Esophagus muscularis mucosa (tissue), 4 donors: ENCODE data around the gene SH3RF2.

Source experiments
- EP300 ChIP-seq: sonication (generic); formaldehyde crosslinking; IDR thresholded peaks from one replicate; pipeline ENCODE4 v1.6.1; 2017; ENCODE audit warnings: antibody characterized with exemption
- POLR2A ChIP-seq: fragments of 450-650 bp; IDR thresholded peaks from one replicate; pipeline ENCODE4 v1.6.1; 2017; ENCODE audit warnings: antibody characterized with exemption, moderate library complexity, mild to moderate bottlenecking, low read depth
- TF ChIP-seq, protein P1 (sequence below), 3 experiments: fragments of 200-600 bp in 2 of 3; fragments of 450-650 bp in 1 of 3; sonication (generic) in 2 of 3; IDR thresholded peaks; one replicate each; pipeline ENCODE4 v1.5.1; 2017 to 2019; ENCODE audit warnings: antibody characterized with exemption in 3 of 3, mild to moderate bottlenecking in 2 of 3, moderate library complexity in 1 of 3

DNA sequence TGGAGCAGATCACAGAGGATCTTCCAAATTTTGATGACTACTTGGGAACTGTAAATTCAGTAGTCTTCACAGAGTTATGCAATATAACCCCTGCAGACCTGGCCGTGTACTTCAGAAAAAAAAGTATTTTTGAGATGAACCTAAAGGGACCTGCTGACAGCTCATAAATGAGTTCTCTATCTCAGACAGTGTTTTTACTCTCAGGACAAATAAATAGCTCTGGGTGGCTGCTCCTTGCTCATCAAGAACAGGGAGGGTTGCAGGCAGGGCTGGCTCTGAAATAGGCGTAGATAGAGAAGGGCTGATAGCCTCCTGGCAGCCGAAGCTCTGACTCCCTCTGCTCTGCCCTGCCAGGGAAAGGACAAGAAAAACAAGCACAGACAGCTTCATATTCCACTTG, 104.1 kb downstream of the SH3RF2 start:
- TF ChIP-seq, protein P1, sequence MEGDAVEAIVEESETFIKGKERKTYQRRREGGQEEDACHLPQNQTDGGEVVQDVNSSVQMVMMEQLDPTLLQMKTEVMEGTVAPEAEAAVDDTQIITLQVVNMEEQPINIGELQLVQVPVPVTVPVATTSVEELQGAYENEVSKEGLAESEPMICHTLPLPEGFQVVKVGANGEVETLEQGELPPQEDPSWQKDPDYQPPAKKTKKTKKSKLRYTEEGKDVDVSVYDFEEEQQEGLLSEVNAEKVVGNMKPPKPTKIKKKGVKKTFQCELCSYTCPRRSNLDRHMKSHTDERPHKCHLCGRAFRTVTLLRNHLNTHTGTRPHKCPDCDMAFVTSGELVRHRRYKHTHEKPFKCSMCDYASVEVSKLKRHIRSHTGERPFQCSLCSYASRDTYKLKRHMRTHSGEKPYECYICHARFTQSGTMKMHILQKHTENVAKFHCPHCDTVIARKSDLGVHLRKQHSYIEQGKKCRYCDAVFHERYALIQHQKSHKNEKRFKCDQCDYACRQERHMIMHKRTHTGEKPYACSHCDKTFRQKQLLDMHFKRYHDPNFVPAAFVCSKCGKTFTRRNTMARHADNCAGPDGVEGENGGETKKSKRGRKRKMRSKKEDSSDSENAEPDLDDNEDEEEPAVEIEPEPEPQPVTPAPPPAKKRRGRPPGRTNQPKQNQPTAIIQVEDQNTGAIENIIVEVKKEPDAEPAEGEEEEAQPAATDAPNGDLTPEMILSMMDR (IDR thresholded peaks at IDR 0.05), result no peak
- TF ChIP-seq POLR2A (no peak), EP300 (no peak)
